Psoas muscle (tissue), 8 donors: ENCODE measurements around the gene EHD4. TPM values are rescaled to one million over a fixed set of nuclear protein-coding genes. Genes with fewer than 3 reads are reported as not detected.

Experiments used
- ATAC-seq, 4 donors: fragments of 200-7000 bp; cut with Tn5 transposase; one replicate each; pipeline ENCODE4 v1.9.1; 2020; ENCODE audit warnings: moderate library complexity in 3 of 4, mild to moderate bottlenecking in 2 of 4
- DNase-seq, 2 donors: peaks; one replicate each; pipeline ENCODE4 v3.0.0-alpha.2; 2020
- H3K27ac ChIP-seq: fragments of 200-600 bp; one replicate; pipeline ENCODE4 v1.8.0; 2022
- H3K27me3 ChIP-seq, 3 donors: fragments of 200-600 bp in 1 of 3; one replicate each; pipeline versions ENCODE4 v1.6.1 to v1.8.0; 2013 to 2022; ENCODE audit warnings: low read length in 2 of 3, mild to moderate bottlenecking in 2 of 3, moderate library complexity in 1 of 3; ENCODE audit not compliant: insufficient read depth in 3 of 3
- H3K36me3 ChIP-seq, 2 donors: fragments of 200-600 bp in 1 of 2; one replicate each; pipeline versions ENCODE4 v1.6.1 to v1.8.0; 2013 to 2022; ENCODE audit warnings: low read depth in 1 of 2, mild to moderate bottlenecking in 1 of 2, moderate library complexity in 1 of 2; ENCODE audit not compliant: insufficient read depth in 1 of 2
- H3K4me1 ChIP-seq: fragments of 200-600 bp; one replicate; pipeline ENCODE4 v1.8.0; 2022
- H3K4me3 ChIP-seq: fragments of 200-600 bp; one replicate; pipeline ENCODE4 v1.8.0; 2022; ENCODE audit warnings: mild to moderate bottlenecking
- H3K9me3 ChIP-seq: fragments of 200-600 bp; one replicate; pipeline ENCODE4 v1.8.0; 2022
- WGBS, 3 donors: extraction: QIAGEN DNeasy Blood & Tissue Kit; methylation state at CpG; one replicate each; pipeline versions ENCODE4 v1.1.6 to v1.1.7; 2013; 5-methylcytosine and 5-hydroxymethylcytosine counted together
- intact Hi-C, 2 donors: fragments of 100-400 bp; cut with DNase I; formaldehyde crosslinking; loops; one replicate each; pipeline versions ENCODE4 v1.11.0 to v1.14.2; 2022
- polyA plus RNA-seq, 3 donors: library from polyadenylated mRNA; stranded (reverse); fragments of 200-250 nt; gene quantifications; one replicate each; pipeline ENCODE4 v1.2.3, GENCODE V29; 2013
- total RNA-seq, 4 donors: library from RNA; stranded (reverse); fragmentation: NEBNext Ultra II Directional in 2 of 4; extraction: Animal tissue kit (Norgen Biotek cat#: 25700) in 2 of 4; gene quantifications; one replicate each; pipeline versions ENCODE4 v1.2.1 to v1.2.4, GENCODE V29; 2021 to 2023
- TF ChIP-seq, protein P1 (sequence below): fragments of 200-600 bp; IDR thresholded peaks from one replicate; pipeline ENCODE4 v1.8.0; 2022; ENCODE audit warnings: antibody characterized with exemption
- donor health status: healthy with polysubstance abuse.
- donor health status: DM: no; HTN: no; CAD: no; lungs with moderate emphysema.
- donor health status: Bipolar disorder and iron deficiency.
- donor health status: healthy.
- donor health status: DM: yes; HTN: yes; CAD: no.
- donor health status: DM: no; HTN: no; CAD: no.
- donor health status: DM: no; HTN: no; CAD: no.
- donor health status: DM: yes; HTN: yes; CAD: no.

Gene EHD4
- total and polyA plus RNA-seq, 7 donors: 1.7 to 9.6 (median 5.3) TPM

GRCh38 chr15:41893422-41894250 is 78.7 kb downstream of the EHD4 start, which contains the start of gene SPTBN5:
TSS of gene SPTBN5 (minus strand) at chr15:41894053. CDS start at chr15:41893497, 556 bp downstream.
- intact Hi-C loops: no loop called here
- Histone ChIP-seq H3K4me1 (peaks cover 8% of the 10 kb centered on the region), H3K27ac (peak within 1 kb of the TSS; percentile 30), H3K27me3 (no peaks in the 10 kb centered on the region), H3K36me3 (no peaks in the 10 kb centered on the region), H3K9me3 (no peaks in the 10 kb centered on the region), H3K4me3 (peak within 1 kb of the TSS; percentile 11)
- DNase-seq: peak in 1 of 2 donors; percentile 51
- no peak for ATAC-seq
- WGBS, 3 donors: 87 to 90% (median 90%) methylated on average over 12 to 15 of the region's 15 CpGs
- TF ChIP-seq, protein P1, sequence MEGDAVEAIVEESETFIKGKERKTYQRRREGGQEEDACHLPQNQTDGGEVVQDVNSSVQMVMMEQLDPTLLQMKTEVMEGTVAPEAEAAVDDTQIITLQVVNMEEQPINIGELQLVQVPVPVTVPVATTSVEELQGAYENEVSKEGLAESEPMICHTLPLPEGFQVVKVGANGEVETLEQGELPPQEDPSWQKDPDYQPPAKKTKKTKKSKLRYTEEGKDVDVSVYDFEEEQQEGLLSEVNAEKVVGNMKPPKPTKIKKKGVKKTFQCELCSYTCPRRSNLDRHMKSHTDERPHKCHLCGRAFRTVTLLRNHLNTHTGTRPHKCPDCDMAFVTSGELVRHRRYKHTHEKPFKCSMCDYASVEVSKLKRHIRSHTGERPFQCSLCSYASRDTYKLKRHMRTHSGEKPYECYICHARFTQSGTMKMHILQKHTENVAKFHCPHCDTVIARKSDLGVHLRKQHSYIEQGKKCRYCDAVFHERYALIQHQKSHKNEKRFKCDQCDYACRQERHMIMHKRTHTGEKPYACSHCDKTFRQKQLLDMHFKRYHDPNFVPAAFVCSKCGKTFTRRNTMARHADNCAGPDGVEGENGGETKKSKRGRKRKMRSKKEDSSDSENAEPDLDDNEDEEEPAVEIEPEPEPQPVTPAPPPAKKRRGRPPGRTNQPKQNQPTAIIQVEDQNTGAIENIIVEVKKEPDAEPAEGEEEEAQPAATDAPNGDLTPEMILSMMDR: no peak

GRCh38 chr15:41892621-41893421 is 79.5 kb downstream of the EHD4 start:
- intact Hi-C loops: no loop called here
- H3K27ac ChIP-seq: no peak overlapping the region
- no peaks in the 10 kb centered on the region for H3K9me3 ChIP-seq
- no peaks in the 10 kb centered on the region for H3K36me3 ChIP-seq
- peak; percentile 55 to 77 for DNase-seq
- 67 to 82% (median 76%) methylated on average over 22 of the region's 22 CpGs for WGBS, 3 donors
- peak; percentile 78 to 91 (median 86) for ATAC-seq
- TF ChIP-seq, protein P1: no peak
- peak overlapping the region; percentile 11 for H3K4me3 ChIP-seq
- peaks cover 8% of the 10 kb centered on the region for H3K4me1 ChIP-seq
- H3K27me3 ChIP-seq: no peaks in the 10 kb centered on the region

DNA sequence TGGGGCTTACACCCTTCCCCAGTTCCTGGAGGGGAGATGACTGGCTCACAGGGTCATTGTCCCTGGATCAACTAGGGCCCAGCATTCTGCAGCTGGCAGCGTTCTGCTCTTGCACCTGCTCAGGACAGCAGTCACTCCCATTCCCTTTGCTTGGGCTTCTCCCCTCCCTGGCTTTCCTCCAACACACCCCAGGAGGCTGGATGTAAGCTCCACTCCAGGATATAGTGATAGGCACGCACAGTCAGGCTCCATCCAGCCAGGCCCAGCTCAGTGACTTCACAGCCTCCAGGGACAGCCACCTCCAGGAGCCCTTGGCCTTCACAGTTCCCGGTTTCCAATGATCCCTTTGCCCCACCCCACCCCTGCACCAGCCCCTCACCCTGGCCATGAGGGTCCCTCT is 80.4 kb downstream of the EHD4 start:
- 39 to 45% (median 42%) methylated on average over 3 of the region's 3 CpGs for WGBS, 3 donors
- Histone ChIP-seq H3K9me3 (no peaks in the 10 kb centered on the region), H3K36me3 (no peaks in the 10 kb centered on the region), H3K4me1 (peaks cover 8% of the 10 kb centered on the region), H3K27ac (no peak overlapping the region), H3K27me3 (no peaks in the 10 kb centered on the region), H3K4me3 (no peak overlapping the region)
- intact Hi-C loops: no loop called here
- TF ChIP-seq, protein P1: no peak
- DNase-seq (peak in 1 of 2 donors; percentile 46), ATAC-seq (peak in 2 of 4 donors; percentile 12 to 17)

DNA sequence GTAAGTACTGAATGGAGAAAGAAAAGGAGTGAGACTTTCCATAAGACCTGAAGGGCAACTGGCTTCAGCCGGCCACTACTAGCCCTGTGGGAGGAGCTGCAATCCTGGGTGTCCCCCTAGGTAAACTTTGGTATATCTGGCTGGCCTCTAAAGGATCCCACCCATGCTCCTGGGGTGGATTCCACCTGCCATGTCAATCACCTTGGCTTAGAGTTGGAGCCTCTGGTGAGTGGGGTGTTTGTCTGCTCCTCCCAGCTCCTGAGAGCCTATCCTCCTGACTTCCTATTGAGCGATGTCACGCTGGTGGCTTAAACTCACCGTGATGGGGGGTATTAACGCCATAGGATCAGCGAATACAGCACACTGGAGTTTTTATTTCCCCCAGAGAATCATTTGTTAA is 81.1 kb downstream of the EHD4 start:
- TF ChIP-seq, protein P1: no peak
- DNase-seq: peak in 1 of 2 donors; percentile 12
- 75 to 79% (median 77%) methylated on average over 6 of the region's 6 CpGs for WGBS, 3 donors

More for the DNA sequence above, 81.1 kb downstream of the EHD4 start:
- Histone ChIP-seq H3K36me3 (no peaks in the 10 kb centered on the region), H3K27me3 (no peaks in the 10 kb centered on the region), H3K27ac (no peak overlapping the region), H3K9me3 (no peaks in the 10 kb centered on the region), H3K4me3 (no peak overlapping the region), H3K4me1 (peaks cover 8% of the 10 kb centered on the region)
- intact Hi-C loops: no loop called here
- ATAC-seq: no peak
